Cardiac fibroblast (primary cell): ENCODE data around the gene FOXF1.

ENCODE experiments used
- DNase-seq, 2 donors: peaks; one replicate each; pipeline versions ENCODE4 v3.0.0 to v3.0.0-alpha.2; 2010; ENCODE audit warnings: low read depth in 2 of 2
- H3K4me3 ChIP-seq, 2 donors: replicated peaks in 1 of 2; 1 replicate in 1 of 2; 2 replicates in 1 of 2; pipeline ENCODE4 v1.5.1; 2011; ENCODE audit warnings: low read depth in 2 of 2, low read length in 2 of 2, mild to moderate bottlenecking in 2 of 2, moderate library complexity in 1 of 2
- TF ChIP-seq, protein P1 (sequence below): IDR thresholded peaks from one replicate; pipeline ENCODE4 v1.5.1; 2011; ENCODE audit warnings: low read depth, mild to moderate bottlenecking, low read length, inconsistent platforms

FOXF1 gene

DNA sequence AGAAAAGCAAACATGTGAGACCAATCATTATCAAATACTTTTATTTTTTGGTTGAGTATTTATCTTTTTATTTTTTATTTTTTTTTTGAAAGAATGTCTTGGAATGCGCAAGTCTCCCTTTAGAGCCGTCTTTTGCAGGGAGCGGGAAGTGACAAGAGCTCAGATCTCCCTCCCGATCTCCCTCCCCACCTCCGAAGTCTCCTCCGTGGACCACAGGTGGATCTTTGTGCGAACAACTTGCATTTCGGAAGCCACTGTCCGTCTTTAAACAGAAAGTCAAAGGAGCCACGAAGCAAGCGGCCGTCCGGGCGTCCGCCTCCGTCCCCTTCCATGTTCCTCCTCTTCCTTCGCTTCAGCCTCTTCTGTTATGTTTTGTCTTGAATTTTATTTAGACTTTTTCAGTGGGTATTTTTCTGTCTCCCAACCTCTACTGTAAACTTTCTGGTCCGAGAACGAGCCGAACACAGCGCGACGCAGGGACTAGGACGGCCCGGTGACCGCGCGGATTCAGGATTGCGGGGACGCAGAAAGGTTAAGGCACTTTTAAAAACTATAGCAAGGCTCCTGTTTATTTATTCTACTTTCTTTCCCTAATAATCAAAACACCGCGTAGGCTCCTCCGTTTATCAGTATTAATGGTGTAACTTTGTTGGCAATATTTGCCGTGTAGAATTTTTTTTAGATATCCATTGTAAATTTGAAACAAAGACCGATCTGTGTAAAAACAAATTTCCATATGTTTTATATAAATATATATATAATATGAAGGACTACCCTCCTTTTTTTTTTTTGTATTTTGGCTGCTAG, 3.3 kb downstream of the FOXF1 start:
- TF ChIP-seq, protein P1, sequence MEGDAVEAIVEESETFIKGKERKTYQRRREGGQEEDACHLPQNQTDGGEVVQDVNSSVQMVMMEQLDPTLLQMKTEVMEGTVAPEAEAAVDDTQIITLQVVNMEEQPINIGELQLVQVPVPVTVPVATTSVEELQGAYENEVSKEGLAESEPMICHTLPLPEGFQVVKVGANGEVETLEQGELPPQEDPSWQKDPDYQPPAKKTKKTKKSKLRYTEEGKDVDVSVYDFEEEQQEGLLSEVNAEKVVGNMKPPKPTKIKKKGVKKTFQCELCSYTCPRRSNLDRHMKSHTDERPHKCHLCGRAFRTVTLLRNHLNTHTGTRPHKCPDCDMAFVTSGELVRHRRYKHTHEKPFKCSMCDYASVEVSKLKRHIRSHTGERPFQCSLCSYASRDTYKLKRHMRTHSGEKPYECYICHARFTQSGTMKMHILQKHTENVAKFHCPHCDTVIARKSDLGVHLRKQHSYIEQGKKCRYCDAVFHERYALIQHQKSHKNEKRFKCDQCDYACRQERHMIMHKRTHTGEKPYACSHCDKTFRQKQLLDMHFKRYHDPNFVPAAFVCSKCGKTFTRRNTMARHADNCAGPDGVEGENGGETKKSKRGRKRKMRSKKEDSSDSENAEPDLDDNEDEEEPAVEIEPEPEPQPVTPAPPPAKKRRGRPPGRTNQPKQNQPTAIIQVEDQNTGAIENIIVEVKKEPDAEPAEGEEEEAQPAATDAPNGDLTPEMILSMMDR = no peak
- no peak for DNase-seq
- H3K4me3 ChIP-seq = no peak overlapping the region

DNA sequence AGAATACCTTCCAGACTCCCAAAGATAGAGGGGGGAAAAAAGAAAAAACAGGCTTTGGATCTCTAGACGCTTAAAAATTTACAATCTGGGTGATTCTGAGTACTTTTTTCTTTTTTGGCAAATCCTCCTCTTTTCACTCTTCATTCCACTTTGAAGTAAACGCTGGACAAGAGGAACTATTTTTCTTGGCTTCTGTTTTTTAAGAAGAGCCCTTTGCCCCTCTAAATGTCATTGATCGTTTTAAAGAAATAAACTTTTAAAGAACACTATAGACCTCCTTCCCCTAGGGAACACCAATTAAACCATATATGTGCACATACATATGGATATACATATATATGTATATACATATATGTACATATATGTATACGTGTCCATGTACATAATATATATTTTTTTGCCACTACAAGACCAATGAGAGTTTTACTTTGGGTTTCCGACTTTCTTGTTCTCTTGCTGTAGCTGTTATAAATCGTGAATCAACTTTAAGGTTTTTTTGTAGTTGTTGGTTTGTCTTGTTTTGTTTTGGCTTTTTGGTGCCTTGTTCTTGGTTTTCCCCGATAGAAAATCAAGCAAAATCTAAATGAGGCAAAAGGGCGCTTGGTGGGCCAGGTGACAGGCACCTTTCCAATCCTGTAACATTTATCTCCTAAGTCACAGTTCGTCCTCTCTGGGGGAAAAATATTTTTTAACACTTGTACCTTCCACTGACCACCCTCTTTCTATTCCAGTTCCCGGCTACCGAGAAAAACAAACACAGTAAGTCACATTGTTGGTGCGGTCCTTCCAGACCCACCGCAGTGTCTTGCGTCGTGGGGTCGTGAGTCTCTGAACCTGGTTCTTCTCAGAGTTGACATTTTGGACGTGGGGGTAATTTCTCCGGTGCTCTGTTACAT, 4.4 kb downstream of the FOXF1 start:
- no peak overlapping the region for H3K4me3 ChIP-seq
- TF ChIP-seq, protein P1 = no peak
- DNase-seq = no peak

DNA sequence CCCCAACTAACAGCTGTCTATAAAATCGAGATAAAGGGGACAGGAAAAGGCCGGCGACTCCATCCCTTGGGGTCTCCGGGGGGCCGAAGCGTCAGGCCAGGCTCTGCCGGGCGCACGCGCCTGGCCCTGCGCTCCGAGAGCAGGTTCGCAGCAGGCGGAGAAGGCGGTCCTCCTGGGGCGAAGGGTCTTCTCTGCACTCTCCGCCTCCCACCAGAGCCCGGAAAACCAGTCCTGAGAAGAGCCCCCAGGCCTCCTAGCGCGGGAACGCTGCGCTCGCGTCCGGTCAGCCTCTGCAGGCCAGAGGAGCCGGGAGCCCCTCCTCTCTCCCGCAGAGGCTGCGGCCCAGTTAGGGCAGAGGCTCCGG, 5.1 kb downstream of the FOXF1 start:
- DNase-seq = no peak

DNA sequence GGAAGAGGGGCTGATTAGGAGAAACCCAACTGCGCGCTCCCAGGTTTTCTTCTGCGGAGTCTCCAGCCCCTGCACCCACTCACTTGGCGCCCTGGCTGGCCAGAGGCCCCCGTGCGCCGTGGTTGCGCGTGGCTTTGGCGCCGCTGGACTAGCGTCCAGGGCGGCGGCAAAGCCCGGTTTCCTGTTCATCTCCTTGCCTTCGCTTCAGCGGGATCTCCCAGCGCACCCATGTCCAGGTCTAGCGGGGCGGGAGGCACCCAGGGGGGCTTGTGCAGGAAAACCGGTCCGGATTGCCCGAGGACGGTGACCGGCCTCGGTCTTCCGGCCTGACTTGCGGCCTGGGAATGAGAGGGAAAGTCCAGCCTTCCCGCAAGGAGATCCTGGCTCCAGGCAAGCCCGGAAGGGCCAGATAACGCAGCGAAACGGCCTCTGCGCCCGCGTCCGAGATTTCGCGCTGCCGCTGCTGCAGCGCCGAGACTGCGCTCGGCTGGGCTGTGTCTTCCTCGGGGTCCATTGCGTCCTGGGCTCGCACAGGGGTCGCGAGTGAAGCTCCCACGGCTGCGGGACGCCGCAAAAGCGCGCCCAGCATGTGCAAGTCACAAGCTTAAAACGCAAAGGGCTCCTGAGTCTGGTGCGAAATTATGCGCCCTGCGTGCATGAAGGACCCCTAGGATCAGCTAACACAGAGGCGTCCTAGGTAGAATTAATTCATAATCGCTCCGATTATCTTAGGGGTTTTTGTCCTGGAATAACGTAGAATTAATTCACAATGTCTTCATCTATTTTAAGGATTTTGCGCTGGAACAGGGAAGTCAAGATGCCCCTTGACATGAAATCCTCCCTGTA, 5.7 kb downstream of the FOXF1 start:
- no peak overlapping the region for H3K4me3 ChIP-seq
- DNase-seq = peak; percentile 9 to 22
- TF ChIP-seq, protein P1 = no peak

More for the DNA sequence above, 5.1 kb downstream of the FOXF1 start:
- H3K4me3 ChIP-seq = no peak overlapping the region
- TF ChIP-seq, protein P1 = no peak

DNA sequence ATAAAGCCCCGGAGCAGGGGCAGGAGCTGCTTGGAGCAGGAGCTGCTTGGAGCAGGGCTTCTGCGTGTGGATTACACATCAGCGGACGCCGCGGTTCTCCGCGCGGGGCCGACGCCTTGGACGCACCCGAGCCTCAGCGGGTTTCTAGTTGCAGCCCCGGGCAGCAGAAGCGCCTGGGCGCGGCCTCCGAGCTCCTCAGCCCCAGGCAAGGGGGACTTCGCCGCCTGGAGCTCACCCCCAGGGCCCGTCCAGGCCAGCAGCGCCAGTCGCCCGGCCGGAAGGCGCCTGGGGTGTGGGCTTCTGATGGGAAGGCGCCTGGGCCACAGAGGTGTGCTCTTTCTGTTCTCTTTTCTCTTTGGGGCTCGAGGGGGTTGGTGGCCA, 6.3 kb downstream of the FOXF1 start:
- TF ChIP-seq, protein P1 = no peak
- H3K4me3 ChIP-seq = no peak overlapping the region
- DNase-seq = no peak

DNA sequence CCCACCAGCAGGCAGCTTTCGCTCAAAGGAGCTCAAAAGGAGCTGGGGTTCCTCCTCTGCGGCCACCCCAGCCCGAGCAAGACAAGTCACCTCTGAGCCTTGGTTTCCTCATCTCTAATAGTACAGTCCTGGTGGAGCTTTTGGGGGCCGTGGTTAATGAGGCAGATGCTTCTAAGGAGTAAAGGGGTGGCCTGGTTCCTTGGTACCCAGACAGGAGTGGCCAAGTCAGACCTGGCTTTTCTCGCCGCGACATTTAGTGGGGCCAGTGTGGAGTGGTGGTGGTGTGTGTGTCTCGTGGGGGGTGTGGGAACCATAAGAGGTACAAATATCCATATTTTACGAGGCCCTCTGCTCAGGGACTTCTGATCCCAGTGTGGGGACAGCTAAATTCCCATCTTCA, 6.7 kb downstream of the FOXF1 start:
- H3K4me3 ChIP-seq = no peak overlapping the region
- TF ChIP-seq, protein P1 = no peak
- no peak for DNase-seq
